Measurements from ENCODE around the gene TP53INP2.

DNA sequence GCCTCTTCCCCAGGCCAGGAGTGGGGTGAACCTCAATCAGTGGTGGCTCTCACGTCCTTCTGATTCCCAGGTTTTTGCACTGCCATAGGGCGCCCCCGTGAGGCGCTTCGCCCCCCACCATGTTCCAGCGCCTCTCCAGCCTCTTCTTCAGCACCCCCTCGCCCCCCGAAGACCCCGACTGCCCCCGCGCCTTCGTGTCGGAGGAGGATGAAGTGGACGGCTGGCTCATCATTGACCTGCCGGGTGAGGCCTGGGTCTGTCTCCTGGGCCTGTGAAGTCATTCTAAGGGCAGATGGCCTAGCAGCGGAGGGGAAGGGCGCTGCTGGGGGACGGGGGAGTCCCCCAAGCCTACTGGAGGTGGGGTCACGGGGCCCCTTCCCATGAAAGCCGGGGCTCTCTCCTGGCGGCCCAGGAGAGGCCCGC is 4.5 kb downstream of the TP53INP2 start:
- no peak for TF ChIP-seq GATA3 (IDR thresholded peaks at IDR 0.05; ENCODE audit: low read depth, low read length)
- no peak for TF ChIP-seq GATA2 (IDR thresholded peaks at IDR 0.05; ENCODE audit: low read depth, low read length)
